ENCODE measurements around the gene OR52H1. TPM values are rescaled to one million over a fixed set of nuclear protein-coding genes. Genes with fewer than 3 reads are reported as not detected.
"Not testable (repeated sequence)": the region's sequence is repeated elsewhere in the genome, so short reads cannot be mapped to it uniquely, and the experiment has no call there.

OR52H1 gene
- total RNA-seq (under 1 TPM; 0.78 to 0.96 TPM), polyA plus RNA-seq (not detected)
- long read RNA-seq, donor 1 = 0 reads
- long read RNA-seq, donor 2 = 0 reads

GRCh38 chr11:5548440-5548839 lies at the start of gene OR52H1:
TSS of gene OR52H1 (minus strand) at chr11:5548540. CDS start at chr11:5545505, 3,035 bp downstream.
- Histone ChIP-seq H3K36me3 (ENCODE audit: control insufficient read depth in 1 of 2, insufficient read depth in 2 of 2, low read length in 1 of 2) (no peaks in the 10 kb centered on the region), H3K27ac (ENCODE audit: low read depth in 1 of 2, low read length in 2 of 2) (no peak within 1 kb of the TSS), H3K4me3 (ENCODE audit: low read length in 2 of 2) (no peak within 1 kb of the TSS), H3K9me3 (ENCODE audit: control insufficient read depth, low read length) (no peaks in the 10 kb centered on the region), H3K27me3 (ENCODE audit: control insufficient read depth in 1 of 2, insufficient read depth in 2 of 2, low read length in 1 of 2) (no peaks in the 10 kb centered on the region), H3K4me1 (ENCODE audit: control insufficient read depth in 1 of 2, insufficient read depth in 2 of 2, low read length in 2 of 2) (no peaks in the 10 kb centered on the region)
- intact Hi-C loops (cut with DNase I) = no loop called here
- DNase-seq (no peak), ATAC-seq (ENCODE audit: low FRiP score) (no peak)
- WGBS, 2 donors = 50 to 52% methylated on average over 1 of the region's 1 CpG

- ATAC-seq (ENCODE audit: low FRiP score) (no peak), DNase-seq (no peak)
- WGBS, 2 donors = 13% methylated on average over 3 of the region's 3 CpGs
- Histone ChIP-seq H3K27ac (ENCODE audit: low read depth in 1 of 2, low read length in 2 of 2) (peak overlapping the region in 1 of 2 donors; percentile 25), H3K9me3 (ENCODE audit: control insufficient read depth, low read length) (no peaks in the 10 kb centered on the region), H3K4me3 (ENCODE audit: low read length in 2 of 2) (peak overlapping the region in 1 of 2 donors; percentile 9), H3K36me3 (ENCODE audit: control insufficient read depth in 1 of 2, insufficient read depth in 2 of 2, low read length in 1 of 2) (no peaks in the 10 kb centered on the region), H3K27me3 (ENCODE audit: control insufficient read depth in 1 of 2, insufficient read depth in 2 of 2, low read length in 1 of 2) (no peaks in the 10 kb centered on the region), H3K4me1 (ENCODE audit: control insufficient read depth in 1 of 2, insufficient read depth in 2 of 2, low read length in 2 of 2) (no peaks in the 10 kb centered on the region)
- intact Hi-C loops (cut with DNase I) = no loop called here
These were observed 49.6 kb upstream of the OR52H1 start for GRCh38 chr11:5597953-5598352.

- Histone ChIP-seq H3K9me3 (ENCODE audit: control insufficient read depth, low read length) (no peaks in the 10 kb centered on the region), H3K36me3 (ENCODE audit: control insufficient read depth in 1 of 2, insufficient read depth in 2 of 2, low read length in 1 of 2) (no peaks in the 10 kb centered on the region), H3K4me3 (ENCODE audit: low read length in 2 of 2) (peak within 1 kb of the TSS; percentile 90 to 98), H3K27me3 (ENCODE audit: control insufficient read depth in 1 of 2, insufficient read depth in 2 of 2, low read length in 1 of 2) (no peaks in the 10 kb centered on the region), H3K4me1 (ENCODE audit: control insufficient read depth in 1 of 2, insufficient read depth in 2 of 2, low read length in 2 of 2) (no peaks in the 10 kb centered on the region), H3K27ac (ENCODE audit: low read depth in 1 of 2, low read length in 2 of 2) (peak within 1 kb of the TSS; percentile 57 to 58)
- WGBS, 2 donors = 2 to 5% methylated on average over 18 to 20 of the region's 20 CpGs
- DNase-seq (peak; percentile 64 to 81), ATAC-seq (ENCODE audit: low FRiP score) (peak; percentile 76)
- intact Hi-C loops (cut with DNase I) = no loop called here
These were observed 48.4 kb upstream of the OR52H1 start, which contains the start of gene TRIM6 for GRCh38 chr11:5596607-5597201. TSS of gene TRIM6 (plus strand) at chr11:5596637. CDS start at chr11:5596898, 261 bp downstream.

DNA sequence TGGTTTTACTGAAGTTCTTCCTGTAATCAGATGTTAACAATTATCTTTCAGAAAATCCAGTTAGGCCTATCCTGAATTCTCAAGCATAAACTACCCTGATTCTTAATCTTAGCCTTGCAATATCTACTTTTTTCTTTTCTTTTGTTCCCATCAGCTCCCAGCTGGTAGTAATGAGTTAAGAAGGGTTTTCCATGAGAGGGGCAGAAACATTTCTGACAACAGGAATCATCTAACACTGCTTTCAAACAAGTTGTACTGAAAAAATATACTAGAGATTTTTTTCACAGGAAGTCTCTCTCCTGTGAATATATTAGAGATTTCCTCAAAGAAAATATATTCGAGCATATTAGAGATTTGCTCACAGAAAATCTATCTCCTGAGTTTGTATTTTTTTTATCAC lies 44.8 kb upstream of the OR52H1 start:
- Histone ChIP-seq H3K36me3 (ENCODE audit: control insufficient read depth in 1 of 2, insufficient read depth in 2 of 2, low read length in 1 of 2) (no peaks in the 10 kb centered on the region), H3K9me3 (ENCODE audit: control insufficient read depth, low read length) (no peaks in the 10 kb centered on the region), H3K27ac (ENCODE audit: low read depth in 1 of 2, low read length in 2 of 2) (no peak overlapping the region), H3K4me1 (ENCODE audit: control insufficient read depth in 1 of 2, insufficient read depth in 2 of 2, low read length in 2 of 2) (no peaks in the 10 kb centered on the region), H3K27me3 (ENCODE audit: control insufficient read depth in 1 of 2, insufficient read depth in 2 of 2, low read length in 1 of 2) (no peaks in the 10 kb centered on the region), H3K4me3 (ENCODE audit: low read length in 2 of 2) (no peak overlapping the region)
- DNase-seq (no peak), ATAC-seq (ENCODE audit: low FRiP score) (no peak)
- intact Hi-C loops (cut with DNase I) = no loop called here
- WGBS, 2 donors = 31 to 40% methylated on average over 1 of the region's 1 CpG

DNA sequence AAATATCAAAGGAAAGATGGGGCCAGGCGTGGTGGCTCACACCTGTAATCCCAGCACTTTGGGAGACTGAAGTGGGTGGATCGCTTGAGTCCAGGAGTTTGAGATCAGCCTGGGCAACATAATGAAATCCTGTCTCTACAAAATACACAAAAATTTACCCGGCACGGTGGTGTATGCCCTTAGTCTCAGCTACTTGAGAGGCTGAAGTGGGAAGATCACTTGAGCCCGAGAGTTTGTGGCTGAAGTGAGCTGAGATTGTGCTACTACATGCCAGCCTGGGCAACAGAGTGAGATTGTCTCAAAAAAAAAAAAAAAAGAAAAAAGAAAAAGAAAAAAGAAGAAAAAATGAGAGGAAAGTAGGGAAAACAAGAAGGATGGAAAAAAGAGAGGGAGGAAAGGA lies 44.3 kb upstream of the OR52H1 start:
- intact Hi-C loops (cut with DNase I) = no loop called here
- ATAC-seq (ENCODE audit: low FRiP score) = no peak
- Histone ChIP-seq H3K27ac (ENCODE audit: low read depth in 1 of 2, low read length in 2 of 2) (no peak overlapping the region), H3K4me3 (ENCODE audit: low read length in 2 of 2) (no peak overlapping the region), H3K36me3 (ENCODE audit: control insufficient read depth in 1 of 2, insufficient read depth in 2 of 2, low read length in 1 of 2) (no peaks in the 10 kb centered on the region), H3K4me1 (ENCODE audit: control insufficient read depth in 1 of 2, insufficient read depth in 2 of 2, low read length in 2 of 2) (no peaks in the 10 kb centered on the region), H3K9me3 (ENCODE audit: control insufficient read depth, low read length) (no peaks in the 10 kb centered on the region), H3K27me3 (ENCODE audit: control insufficient read depth in 1 of 2, insufficient read depth in 2 of 2, low read length in 1 of 2) (no peaks in the 10 kb centered on the region)
- 77 to 83% methylated on average over 5 of the region's 5 CpGs for WGBS, 2 donors
- no peak for DNase-seq

GRCh38 chr11:5591613-5592012 lies 43.3 kb upstream of the OR52H1 start:
- no peak overlapping the region for H3K4me3 ChIP-seq (ENCODE audit: low read length in 2 of 2)
- 67 to 71% methylated on average over 3 of the region's 3 CpGs for WGBS, 2 donors
- DNase-seq = no peak
- no peaks in the 10 kb centered on the region for H3K4me1 ChIP-seq (ENCODE audit: control insufficient read depth in 1 of 2, insufficient read depth in 2 of 2, low read length in 2 of 2)
- ATAC-seq (ENCODE audit: low FRiP score) = no peak
- no peak overlapping the region for H3K27ac ChIP-seq (ENCODE audit: low read depth in 1 of 2, low read length in 2 of 2)
- H3K27me3 ChIP-seq (ENCODE audit: control insufficient read depth in 1 of 2, insufficient read depth in 2 of 2, low read length in 1 of 2) = no peaks in the 10 kb centered on the region
- no peaks in the 10 kb centered on the region for H3K36me3 ChIP-seq (ENCODE audit: control insufficient read depth in 1 of 2, insufficient read depth in 2 of 2, low read length in 1 of 2)
- no peaks in the 10 kb centered on the region for H3K9me3 ChIP-seq (ENCODE audit: control insufficient read depth, low read length)
- intact Hi-C loops (cut with DNase I) = no loop called here

DNA sequence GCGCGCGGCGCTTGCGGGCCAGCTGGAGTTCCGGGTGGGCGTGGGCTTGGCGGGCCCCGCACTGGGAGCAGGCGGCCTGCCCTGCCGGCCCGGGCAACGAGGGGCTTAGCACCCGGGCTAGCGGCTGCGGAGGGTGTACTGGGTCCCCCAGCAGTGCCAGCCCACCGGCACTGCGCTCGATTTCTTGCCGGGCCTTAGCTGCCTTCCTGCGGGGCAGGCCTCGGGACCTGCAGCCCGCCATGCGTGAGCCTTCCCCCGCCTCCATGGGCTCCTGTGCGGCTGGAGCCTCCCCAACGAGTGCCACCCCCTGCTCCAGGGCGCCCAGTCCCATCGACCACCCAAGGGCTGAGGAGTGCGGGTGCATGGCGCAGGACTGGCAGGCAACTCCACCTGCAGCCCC lies 41.6 kb upstream of the OR52H1 start:
- H3K27ac ChIP-seq (ENCODE audit: low read depth in 1 of 2, low read length in 2 of 2); H3K4me1 ChIP-seq (ENCODE audit: control insufficient read depth in 1 of 2, insufficient read depth in 2 of 2, low read length in 2 of 2); H3K36me3 ChIP-seq (ENCODE audit: control insufficient read depth in 1 of 2, insufficient read depth in 2 of 2, low read length in 1 of 2); H3K9me3 ChIP-seq (ENCODE audit: control insufficient read depth, low read length); H3K4me3 ChIP-seq (ENCODE audit: low read length in 2 of 2); ATAC-seq (ENCODE audit: low FRiP score); H3K27me3 ChIP-seq (ENCODE audit: control insufficient read depth in 1 of 2, insufficient read depth in 2 of 2, low read length in 1 of 2); DNase-seq; intact Hi-C loops (cut with DNase I): not testable (repeated sequence)
- 93 to 98% methylated on average over 31 of the region's 31 CpGs for WGBS, 2 donors

- DNase-seq; H3K4me1 ChIP-seq (ENCODE audit: control insufficient read depth in 1 of 2, insufficient read depth in 2 of 2, low read length in 2 of 2); H3K27ac ChIP-seq (ENCODE audit: low read depth in 1 of 2, low read length in 2 of 2); intact Hi-C loops (cut with DNase I); H3K36me3 ChIP-seq (ENCODE audit: control insufficient read depth in 1 of 2, insufficient read depth in 2 of 2, low read length in 1 of 2); ATAC-seq (ENCODE audit: low FRiP score); H3K9me3 ChIP-seq (ENCODE audit: control insufficient read depth, low read length); H3K27me3 ChIP-seq (ENCODE audit: control insufficient read depth in 1 of 2, insufficient read depth in 2 of 2, low read length in 1 of 2); H3K4me3 ChIP-seq (ENCODE audit: low read length in 2 of 2): not testable (repeated sequence)
- 71 to 88% methylated on average over 5 of the region's 5 CpGs for WGBS, 2 donors
These were observed 36.1 kb upstream of the OR52H1 start for GRCh38 chr11:5584458-5584857.

GRCh38 chr11:5581014-5581413 lies 32.7 kb upstream of the OR52H1 start:
- H3K4me3 ChIP-seq (ENCODE audit: low read length in 2 of 2) = no peak overlapping the region
- no peaks in the 10 kb centered on the region for H3K27me3 ChIP-seq (ENCODE audit: control insufficient read depth in 1 of 2, insufficient read depth in 2 of 2, low read length in 1 of 2)
- H3K9me3 ChIP-seq (ENCODE audit: control insufficient read depth, low read length) = no peaks in the 10 kb centered on the region
- ATAC-seq (ENCODE audit: low FRiP score) (no peak), DNase-seq (no peak)
- H3K27ac ChIP-seq (ENCODE audit: low read depth in 1 of 2, low read length in 2 of 2) = no peak overlapping the region
- H3K36me3 ChIP-seq (ENCODE audit: control insufficient read depth in 1 of 2, insufficient read depth in 2 of 2, low read length in 1 of 2) = no peaks in the 10 kb centered on the region
- intact Hi-C loops (cut with DNase I) = no loop called here
- WGBS, 2 donors = 85 to 86% methylated on average over 4 of the region's 4 CpGs
- H3K4me1 ChIP-seq (ENCODE audit: control insufficient read depth in 1 of 2, insufficient read depth in 2 of 2, low read length in 2 of 2) = no peaks in the 10 kb centered on the region

All from aorta (tissue), 5 donors.